Measurements from ENCODE around the gene PITPNM3. TPM values are rescaled to one million over a fixed set of nuclear protein-coding genes. Genes with fewer than 3 reads are reported as not detected.

The PITPNM3 gene
- total RNA-seq, 2 experiments from 2014 or later: 0.49 to 0.72 TPM

- H3K4me1 Mint-ChIP-seq: peaks cover 9% of the 10 kb centered on the region
- peak; percentile 44 for DNase-seq
- H3K27me3 Mint-ChIP-seq: no peaks in the 10 kb centered on the region
- H3K27ac Mint-ChIP-seq: no peak overlapping the region
- H3K9me3 Mint-ChIP-seq: no peaks in the 10 kb centered on the region
- peak overlapping the region; percentile 32 for H3K4me3 Mint-ChIP-seq
- H3K36me3 Mint-ChIP-seq: no peaks in the 10 kb centered on the region
Observed at GRCh38 chr17:6455321-6455705, 101.0 kb downstream of the PITPNM3 start.

- Mint-ChIP-seq H3K27me3 (no peaks in the 10 kb centered on the region), H3K9me3 (no peaks in the 10 kb centered on the region), H3K36me3 (no peaks in the 10 kb centered on the region), H3K4me1 (peaks cover 9% of the 10 kb centered on the region), H3K4me3 (no peak overlapping the region), H3K27ac (no peak overlapping the region)
- no peak for DNase-seq
Observed at GRCh38 chr17:6454495-6455320, 101.6 kb downstream of the PITPNM3 start.

GRCh38 chr17:6453279-6454024, 102.9 kb downstream of the PITPNM3 start:
- Mint-ChIP-seq H3K27ac (no peak overlapping the region), H3K4me1 (peaks cover 9% of the 10 kb centered on the region), H3K9me3 (no peaks in the 10 kb centered on the region), H3K4me3 (no peak overlapping the region), H3K27me3 (no peaks in the 10 kb centered on the region), H3K36me3 (no peaks in the 10 kb centered on the region)
- no peak for DNase-seq

- H3K27me3 Mint-ChIP-seq: no peaks in the 10 kb centered on the region
- no peak for DNase-seq
- H3K36me3 Mint-ChIP-seq: no peaks in the 10 kb centered on the region
- H3K9me3 Mint-ChIP-seq: no peaks in the 10 kb centered on the region
- H3K27ac Mint-ChIP-seq: no peak overlapping the region
- no peak overlapping the region for H3K4me3 Mint-ChIP-seq
- peaks cover 9% of the 10 kb centered on the region for H3K4me1 Mint-ChIP-seq
Observed at GRCh38 chr17:6452471-6453266, 103.7 kb downstream of the PITPNM3 start.

GRCh38 chr17:6450926-6451832, 105.2 kb downstream of the PITPNM3 start:
- peaks cover 6% of the 10 kb centered on the region for H3K4me1 Mint-ChIP-seq
- H3K27me3 Mint-ChIP-seq: no peaks in the 10 kb centered on the region
- H3K36me3 Mint-ChIP-seq: no peaks in the 10 kb centered on the region
- H3K27ac Mint-ChIP-seq: no peak overlapping the region
- H3K4me3 Mint-ChIP-seq: no peak overlapping the region
- no peaks in the 10 kb centered on the region for H3K9me3 Mint-ChIP-seq
- no peak for DNase-seq

GRCh38 chr17:6449307-6449706, 107.0 kb downstream of the PITPNM3 start:
- Mint-ChIP-seq H3K27me3 (peaks cover 4% of the 10 kb centered on the region), H3K36me3 (no peaks in the 10 kb centered on the region), H3K9me3 (no peaks in the 10 kb centered on the region), H3K4me3 (no peak overlapping the region), H3K27ac (no peak overlapping the region), H3K4me1 (peaks cover 10% of the 10 kb centered on the region)
- no peak for DNase-seq

- H3K9me3 Mint-ChIP-seq: no peaks in the 10 kb centered on the region
- no peak for DNase-seq
Observed at GRCh38 chr17:6448473-6448872, 107.9 kb downstream of the PITPNM3 start.

GRCh38 chr17:6446516-6447100, 109.7 kb downstream of the PITPNM3 start:
- Mint-ChIP-seq H3K36me3 (no peaks in the 10 kb centered on the region), H3K4me3 (no peak overlapping the region), H3K27me3 (peaks cover 6% of the 10 kb centered on the region), H3K27ac (no peak overlapping the region), H3K4me1 (peaks cover 18% of the 10 kb centered on the region), H3K9me3 (no peaks in the 10 kb centered on the region)
- no peak for DNase-seq

More at GRCh38 chr17:6448473-6448872, 107.9 kb downstream of the PITPNM3 start:
- Mint-ChIP-seq H3K4me3 (no peak overlapping the region), H3K36me3 (no peaks in the 10 kb centered on the region), H3K27ac (no peak overlapping the region), H3K4me1 (peaks cover 15% of the 10 kb centered on the region), H3K27me3 (peaks cover 6% of the 10 kb centered on the region)

- no peaks in the 10 kb centered on the region for H3K36me3 Mint-ChIP-seq
- peaks cover 12% of the 10 kb centered on the region for H3K4me1 Mint-ChIP-seq
- H3K27me3 Mint-ChIP-seq: peaks cover 9% of the 10 kb centered on the region
- peak overlapping the region; percentile 89 for H3K27ac Mint-ChIP-seq
- DNase-seq: no peak
- H3K4me3 Mint-ChIP-seq: peak overlapping the region; percentile 88
- no peaks in the 10 kb centered on the region for H3K9me3 Mint-ChIP-seq
Observed at GRCh38 chr17:6444571-6445335, 111.6 kb downstream of the PITPNM3 start.

- peaks cover 14% of the 10 kb centered on the region for H3K27me3 Mint-ChIP-seq
- peaks cover 12% of the 10 kb centered on the region for H3K4me1 Mint-ChIP-seq
- H3K4me3 Mint-ChIP-seq: peak within 1 kb of the TSS; percentile 88
- peak within 1 kb of the TSS; percentile 89 for H3K27ac Mint-ChIP-seq
- H3K36me3 Mint-ChIP-seq: no peaks in the 10 kb centered on the region
- peak; percentile 93 for DNase-seq
- no peaks in the 10 kb centered on the region for H3K9me3 Mint-ChIP-seq
Observed at GRCh38 chr17:6443692-6444570, 112.4 kb downstream of the PITPNM3 start, which contains the start of gene PIMREG. Gene PIMREG, plus strand, starts transcription at chr17:6444455. Its CDS starts 656 bp downstream, at chr17:6445111.

- Mint-ChIP-seq H3K4me3 (no peak overlapping the region), H3K4me1 (peaks cover 12% of the 10 kb centered on the region), H3K27me3 (peaks cover 17% of the 10 kb centered on the region), H3K36me3 (no peaks in the 10 kb centered on the region), H3K9me3 (no peaks in the 10 kb centered on the region), H3K27ac (no peak overlapping the region)
- DNase-seq: no peak
Observed at GRCh38 chr17:6442775-6443174, 113.6 kb downstream of the PITPNM3 start.

- Mint-ChIP-seq H3K4me3 (no peak overlapping the region), H3K4me1 (peaks cover 14% of the 10 kb centered on the region), H3K27ac (no peak overlapping the region), H3K36me3 (no peaks in the 10 kb centered on the region), H3K27me3 (peaks cover 35% of the 10 kb centered on the region), H3K9me3 (no peaks in the 10 kb centered on the region)
- DNase-seq: no peak
Observed at GRCh38 chr17:6439951-6440350, 116.4 kb downstream of the PITPNM3 start.
